ENCODE data around the gene EHBP1. TPM values are rescaled to one million over a fixed set of nuclear protein-coding genes. Genes with fewer than 3 reads are reported as not detected.

EHBP1 gene
- total RNA-seq, 1 experiment from 2014 or later = 32.1 TPM

DNA sequence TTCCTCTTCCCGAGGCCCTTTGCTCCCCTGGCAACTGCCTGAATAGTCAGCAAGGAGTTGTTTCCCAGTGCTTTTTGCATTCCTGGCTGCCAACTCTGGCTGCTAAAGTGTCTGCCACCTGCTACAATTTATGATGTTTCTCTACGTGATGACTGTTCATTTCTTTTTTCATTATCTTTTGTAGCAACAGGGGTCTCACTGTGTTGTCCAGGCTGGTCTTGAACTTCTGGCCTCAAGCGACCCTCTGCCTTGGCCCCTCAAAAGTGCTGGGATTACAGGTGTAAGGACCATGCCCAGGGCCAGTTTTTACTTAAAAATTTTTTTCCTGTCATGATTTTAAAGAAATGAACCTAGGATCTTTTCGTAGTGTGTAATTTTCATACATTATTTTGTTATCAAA, 11.3 kb downstream of the EHBP1 start:
- no peak for DNase-seq (ENCODE audit: low spot score)
- ChIA-PET CTCF (no interaction called here), POLR2A (ENCODE audit: low non-redundant PET) (no interaction called here)
- no peak overlapping the region for H3K27ac ChIP-seq (ENCODE audit: low read depth, low read length, poor library complexity, severe bottlenecking)
- no peaks in the 10 kb centered on the region for H3K27me3 ChIP-seq (replicated peaks; ENCODE audit: insufficient read depth, low read depth, low read length, poor library complexity)
- TF ChIP-seq EZH2 (IDR thresholded peaks at IDR 0.05; ENCODE audit: borderline replicate concordance, low read depth, low read length, poor library complexity, severe bottlenecking) = no peak
- TF ChIP-seq, protein P1, sequence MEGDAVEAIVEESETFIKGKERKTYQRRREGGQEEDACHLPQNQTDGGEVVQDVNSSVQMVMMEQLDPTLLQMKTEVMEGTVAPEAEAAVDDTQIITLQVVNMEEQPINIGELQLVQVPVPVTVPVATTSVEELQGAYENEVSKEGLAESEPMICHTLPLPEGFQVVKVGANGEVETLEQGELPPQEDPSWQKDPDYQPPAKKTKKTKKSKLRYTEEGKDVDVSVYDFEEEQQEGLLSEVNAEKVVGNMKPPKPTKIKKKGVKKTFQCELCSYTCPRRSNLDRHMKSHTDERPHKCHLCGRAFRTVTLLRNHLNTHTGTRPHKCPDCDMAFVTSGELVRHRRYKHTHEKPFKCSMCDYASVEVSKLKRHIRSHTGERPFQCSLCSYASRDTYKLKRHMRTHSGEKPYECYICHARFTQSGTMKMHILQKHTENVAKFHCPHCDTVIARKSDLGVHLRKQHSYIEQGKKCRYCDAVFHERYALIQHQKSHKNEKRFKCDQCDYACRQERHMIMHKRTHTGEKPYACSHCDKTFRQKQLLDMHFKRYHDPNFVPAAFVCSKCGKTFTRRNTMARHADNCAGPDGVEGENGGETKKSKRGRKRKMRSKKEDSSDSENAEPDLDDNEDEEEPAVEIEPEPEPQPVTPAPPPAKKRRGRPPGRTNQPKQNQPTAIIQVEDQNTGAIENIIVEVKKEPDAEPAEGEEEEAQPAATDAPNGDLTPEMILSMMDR (conservative IDR thresholded peaks at IDR 0.05; ENCODE audit: low read depth, low read length) = no peak
- no peaks in the 10 kb centered on the region for H3K4me1 ChIP-seq (ENCODE audit: insufficient read depth, low read length, poor library complexity, severe bottlenecking)
- no peaks in the 10 kb centered on the region for H3K9me3 ChIP-seq (ENCODE audit: low read depth, low read length, poor library complexity, severe bottlenecking)
- no TSS peak for BruUV-seq (replicated peaks)
- intact Hi-C loops (cut with micrococcal nuclease; ENCODE audit: unreplicated experiment) = no loop called here
- no peaks in the 10 kb centered on the region for H3K36me3 ChIP-seq (ENCODE audit: insufficient read depth, low read length, poor library complexity, severe bottlenecking)
- H3K4me3 ChIP-seq (ENCODE audit: low read depth, low read length, poor library complexity, severe bottlenecking) = no peak overlapping the region

DNA sequence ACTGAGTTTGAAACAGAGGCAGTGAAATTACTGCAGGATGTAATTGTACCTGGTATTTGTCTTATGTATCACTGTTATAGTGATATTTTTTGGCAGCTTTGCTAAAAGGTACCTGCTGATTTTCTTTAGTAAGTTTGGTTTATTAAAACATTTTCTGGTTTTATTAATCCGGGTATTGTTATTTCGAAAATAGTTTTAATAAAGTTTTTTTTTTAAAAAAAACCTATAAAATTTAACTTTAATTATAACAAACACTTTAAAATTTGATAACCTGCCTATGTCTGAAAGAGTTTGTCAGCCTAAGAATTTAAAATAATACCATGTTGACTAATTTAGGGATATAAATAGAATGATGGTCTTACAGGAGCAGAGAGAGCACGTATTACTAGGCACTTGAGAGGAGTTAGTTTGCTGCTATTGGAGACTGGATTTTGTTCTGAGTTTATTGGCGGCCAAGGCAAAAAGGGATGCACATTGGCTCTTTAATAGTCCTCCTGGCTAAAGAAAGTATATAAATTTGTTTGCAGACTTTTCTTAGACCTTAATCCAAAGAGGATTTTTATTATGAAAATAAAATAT, 12.1 kb downstream of the EHBP1 start:
- no TSS peak for BruUV-seq (replicated peaks)
- intact Hi-C loops (cut with micrococcal nuclease; ENCODE audit: unreplicated experiment) = no loop called here
- TF ChIP-seq, protein P1 (conservative IDR thresholded peaks at IDR 0.05; ENCODE audit: low read depth, low read length) = no peak
- TF ChIP-seq EZH2 (IDR thresholded peaks at IDR 0.05; ENCODE audit: borderline replicate concordance, low read depth, low read length, poor library complexity, severe bottlenecking) = no peak
- ChIA-PET CTCF (no interaction called here), POLR2A (ENCODE audit: low non-redundant PET) (no interaction called here)
- DNase-seq (ENCODE audit: low spot score) = no peak
- Histone ChIP-seq H3K4me3 (ENCODE audit: low read depth, low read length, poor library complexity, severe bottlenecking) (no peak overlapping the region), H3K4me1 (ENCODE audit: insufficient read depth, low read length, poor library complexity, severe bottlenecking) (no peaks in the 10 kb centered on the region), H3K36me3 (ENCODE audit: insufficient read depth, low read length, poor library complexity, severe bottlenecking) (no peaks in the 10 kb centered on the region), H3K9me3 (ENCODE audit: low read depth, low read length, poor library complexity, severe bottlenecking) (peaks cover 4% of the 10 kb centered on the region), H3K27ac (ENCODE audit: low read depth, low read length, poor library complexity, severe bottlenecking) (no peak overlapping the region), H3K27me3 (replicated peaks; ENCODE audit: insufficient read depth, low read depth, low read length, poor library complexity) (no peaks in the 10 kb centered on the region)

- Histone ChIP-seq H3K27ac (ENCODE audit: low read depth, low read length, poor library complexity, severe bottlenecking) (no peak overlapping the region), H3K4me1 (ENCODE audit: insufficient read depth, low read length, poor library complexity, severe bottlenecking) (no peaks in the 10 kb centered on the region), H3K27me3 (replicated peaks; ENCODE audit: insufficient read depth, low read depth, low read length, poor library complexity) (no peaks in the 10 kb centered on the region), H3K9me3 (ENCODE audit: low read depth, low read length, poor library complexity, severe bottlenecking) (peaks cover 4% of the 10 kb centered on the region), H3K36me3 (ENCODE audit: insufficient read depth, low read length, poor library complexity, severe bottlenecking) (no peaks in the 10 kb centered on the region), H3K4me3 (ENCODE audit: low read depth, low read length, poor library complexity, severe bottlenecking) (no peak overlapping the region)
- no peak for DNase-seq (ENCODE audit: low spot score)
- BruUV-seq (replicated peaks) = no TSS peak
- POLR2A ChIA-PET (ENCODE audit: low non-redundant PET) = no interaction called here
- intact Hi-C loops (cut with micrococcal nuclease; ENCODE audit: unreplicated experiment) = no loop called here
- TF ChIP-seq EZH2 (IDR thresholded peaks at IDR 0.05; ENCODE audit: borderline replicate concordance, low read depth, low read length, poor library complexity, severe bottlenecking) = no peak
- TF ChIP-seq, protein P1 (conservative IDR thresholded peaks at IDR 0.05; ENCODE audit: low read depth, low read length) = no peak
- CTCF ChIA-PET = no interaction called here
These were observed 12.8 kb downstream of the EHBP1 start for GRCh38 chr2:62718225-62718822.
